ENCODE measurements around the gene EIPR1. TPM values are rescaled to one million over a fixed set of nuclear protein-coding genes. Genes with fewer than 3 reads are reported as not detected.

EIPR1 gene
- total RNA-seq, 1 experiment from 2014 or later = 22.8 TPM

DNA sequence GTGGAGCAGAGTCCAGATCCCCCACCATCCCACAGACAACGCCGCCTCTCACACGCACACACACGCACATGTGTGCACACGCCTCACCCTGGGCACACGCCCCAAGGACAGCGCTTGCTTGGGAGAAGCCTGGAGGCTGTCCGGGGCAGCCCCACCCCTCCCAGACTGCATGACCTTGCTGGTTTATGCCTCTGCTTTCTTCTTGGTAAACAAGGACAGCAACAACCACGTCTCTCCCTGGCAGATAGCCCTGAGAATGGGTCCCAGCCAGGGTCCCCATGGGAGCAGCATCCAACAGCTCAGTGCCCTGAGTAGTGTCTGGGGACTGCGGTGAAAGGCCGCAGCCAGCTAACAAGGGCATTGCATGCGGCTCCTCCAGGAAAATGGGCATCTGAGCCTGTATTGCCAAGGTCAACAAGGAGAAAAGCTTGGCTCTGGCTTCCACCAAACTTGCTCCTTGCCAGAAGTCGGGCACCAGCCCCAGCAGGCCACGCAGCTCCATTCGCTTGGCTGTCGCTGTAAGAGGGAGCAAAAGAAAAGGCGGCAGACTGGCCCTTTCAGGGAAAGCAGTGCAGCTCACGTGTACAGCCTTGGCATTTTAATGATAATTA lies 234.6 kb downstream of the EIPR1 start:
- CTCF ChIA-PET = no interaction called here
- Mint-ChIP-seq H3K36me3 (no peaks in the 10 kb centered on the region), H3K4me3 (no peak overlapping the region), H3K9me3 (no peaks in the 10 kb centered on the region), H3K27me3 (ENCODE audit: low read depth) (no peaks in the 10 kb centered on the region), H3K4me1 (peaks cover 2% of the 10 kb centered on the region; the same call in 1 of the 2 replicates), H3K27ac (no peak overlapping the region)
- POLR2A ChIA-PET = interaction anchor here (1.0 kb wide), 1 partner anchor 12 kb away, joined by 3 read pairs; no protein-coding TSS in a partner anchor
- no peak for DNase-seq (ENCODE audit: low spot score)
- no peak for ATAC-seq
- TF ChIP-seq, protein P1, sequence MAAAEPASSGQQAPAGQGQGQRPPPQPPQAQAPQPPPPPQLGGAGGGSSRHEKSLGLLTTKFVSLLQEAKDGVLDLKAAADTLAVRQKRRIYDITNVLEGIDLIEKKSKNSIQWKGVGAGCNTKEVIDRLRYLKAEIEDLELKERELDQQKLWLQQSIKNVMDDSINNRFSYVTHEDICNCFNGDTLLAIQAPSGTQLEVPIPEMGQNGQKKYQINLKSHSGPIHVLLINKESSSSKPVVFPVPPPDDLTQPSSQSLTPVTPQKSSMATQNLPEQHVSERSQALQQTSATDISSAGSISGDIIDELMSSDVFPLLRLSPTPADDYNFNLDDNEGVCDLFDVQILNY (CRISPR knock-in tag; IDR thresholded peaks at IDR 0.05) = no peak
- TF ChIP-seq, protein P2, sequence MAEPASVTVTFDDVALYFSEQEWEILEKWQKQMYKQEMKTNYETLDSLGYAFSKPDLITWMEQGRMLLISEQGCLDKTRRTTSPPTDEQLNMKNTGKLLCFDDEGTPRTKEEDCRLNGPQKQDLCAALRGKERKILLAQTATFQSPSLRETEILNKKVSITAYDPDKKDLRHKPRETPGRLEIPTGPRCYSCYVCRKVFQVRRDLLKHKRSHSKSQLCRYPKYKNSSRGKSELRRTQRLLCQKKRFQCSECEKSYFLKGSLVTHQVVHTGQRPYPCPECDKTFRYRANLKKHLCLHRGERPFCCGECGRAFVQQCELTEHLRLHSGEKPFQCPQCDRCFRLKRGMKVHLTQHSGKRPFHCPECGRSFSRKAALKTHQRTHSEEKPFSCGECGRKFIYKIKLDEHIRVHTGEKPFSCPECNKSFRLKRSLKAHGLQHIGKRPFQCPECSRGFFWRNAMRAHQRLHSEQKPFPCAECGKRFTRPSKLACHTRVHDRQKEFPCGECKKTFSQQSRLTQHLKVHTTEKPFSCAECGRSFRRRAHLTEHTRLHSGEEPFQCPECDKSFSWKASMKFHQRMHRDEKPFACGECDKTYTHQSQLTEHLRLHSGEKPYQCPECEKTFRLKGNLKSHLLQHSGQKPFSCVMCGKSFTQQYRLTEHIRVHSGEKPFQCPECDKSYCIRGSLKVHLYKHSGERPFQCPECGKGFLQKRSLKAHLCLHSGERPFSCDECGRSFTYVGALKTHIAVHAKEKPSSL (CRISPR knock-in tag; conservative IDR thresholded peaks at IDR 0.05) = no peak
- TF ChIP-seq JAZF1 (CRISPR knock-in tag; IDR thresholded peaks at IDR 0.05) (no peak), ELF4 (CRISPR knock-in tag; IDR thresholded peaks at IDR 0.05; ENCODE audit: low read depth) (no peak)
- TF ChIP-seq, protein P3, sequence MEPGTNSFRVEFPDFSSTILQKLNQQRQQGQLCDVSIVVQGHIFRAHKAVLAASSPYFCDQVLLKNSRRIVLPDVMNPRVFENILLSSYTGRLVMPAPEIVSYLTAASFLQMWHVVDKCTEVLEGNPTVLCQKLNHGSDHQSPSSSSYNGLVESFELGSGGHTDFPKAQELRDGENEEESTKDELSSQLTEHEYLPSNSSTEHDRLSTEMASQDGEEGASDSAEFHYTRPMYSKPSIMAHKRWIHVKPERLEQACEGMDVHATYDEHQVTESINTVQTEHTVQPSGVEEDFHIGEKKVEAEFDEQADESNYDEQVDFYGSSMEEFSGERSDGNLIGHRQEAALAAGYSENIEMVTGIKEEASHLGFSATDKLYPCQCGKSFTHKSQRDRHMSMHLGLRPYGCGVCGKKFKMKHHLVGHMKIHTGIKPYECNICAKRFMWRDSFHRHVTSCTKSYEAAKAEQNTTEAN (CRISPR knock-in tag; IDR thresholded peaks at IDR 0.05) = no peak

DNA sequence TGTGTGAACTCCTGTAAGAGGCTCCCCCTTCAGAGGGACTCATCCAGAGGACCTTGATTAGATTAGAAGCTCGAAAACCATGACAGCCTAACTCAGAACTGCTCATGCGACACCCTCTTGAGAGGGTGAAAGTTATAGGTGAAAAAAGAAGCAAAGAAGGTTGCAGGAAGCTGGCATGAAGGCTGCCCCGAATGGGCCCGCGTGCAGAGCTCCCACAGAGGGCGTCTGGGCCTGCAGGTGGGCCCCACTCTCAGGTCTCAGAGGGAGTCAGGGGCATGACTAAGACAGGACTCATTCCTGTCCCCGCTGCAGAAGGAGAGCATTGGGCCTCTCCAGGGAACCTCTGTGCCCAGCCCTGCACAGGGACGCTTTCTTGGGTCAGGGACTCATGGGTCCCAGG lies 235.4 kb downstream of the EIPR1 start:
- no peak for ATAC-seq
- CTCF ChIA-PET = no interaction called here
- H3K27ac Mint-ChIP-seq = no peak overlapping the region
- POLR2A ChIA-PET = no interaction called here
- H3K4me1 Mint-ChIP-seq = peaks cover 2% of the 10 kb centered on the region; the same call in 1 of the 2 replicates
- H3K4me3 Mint-ChIP-seq = no peak overlapping the region
- no peak for DNase-seq (ENCODE audit: low spot score)
- H3K9me3 Mint-ChIP-seq = no peaks in the 10 kb centered on the region
- no peaks in the 10 kb centered on the region for H3K27me3 Mint-ChIP-seq (ENCODE audit: low read depth)
- H3K36me3 Mint-ChIP-seq = no peaks in the 10 kb centered on the region
- TF ChIP-seq ZNF317 (CRISPR knock-in tag; IDR thresholded peaks at IDR 0.05; ENCODE audit: borderline replicate concordance, low read depth) (no peak), CREB1 (CRISPR knock-in tag; IDR thresholded peaks at IDR 0.05) (no peak), ZNF232 (CRISPR knock-in tag; IDR thresholded peaks at IDR 0.05) (no peak), TCF7 (CRISPR knock-in tag; IDR thresholded peaks at IDR 0.05; ENCODE audit: low read depth) (no peak), ZNF416 (CRISPR knock-in tag; IDR thresholded peaks at IDR 0.05) (no peak), MYBL2 (CRISPR knock-in tag; IDR thresholded peaks at IDR 0.05) (no peak), RORB (CRISPR knock-in tag; IDR thresholded peaks at IDR 0.05) (no peak), ZNF121 (CRISPR knock-in tag; IDR thresholded peaks at IDR 0.05) (no peak), SMAD4 (CRISPR knock-in tag; IDR thresholded peaks at IDR 0.05) (no peak)
- TF ChIP-seq, protein P4, sequence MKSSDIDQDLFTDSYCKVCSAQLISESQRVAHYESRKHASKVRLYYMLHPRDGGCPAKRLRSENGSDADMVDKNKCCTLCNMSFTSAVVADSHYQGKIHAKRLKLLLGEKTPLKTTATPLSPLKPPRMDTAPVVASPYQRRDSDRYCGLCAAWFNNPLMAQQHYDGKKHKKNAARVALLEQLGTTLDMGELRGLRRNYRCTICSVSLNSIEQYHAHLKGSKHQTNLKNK (CRISPR knock-in tag; IDR thresholded peaks at IDR 0.05) = no peak
- TF ChIP-seq, protein P5, sequence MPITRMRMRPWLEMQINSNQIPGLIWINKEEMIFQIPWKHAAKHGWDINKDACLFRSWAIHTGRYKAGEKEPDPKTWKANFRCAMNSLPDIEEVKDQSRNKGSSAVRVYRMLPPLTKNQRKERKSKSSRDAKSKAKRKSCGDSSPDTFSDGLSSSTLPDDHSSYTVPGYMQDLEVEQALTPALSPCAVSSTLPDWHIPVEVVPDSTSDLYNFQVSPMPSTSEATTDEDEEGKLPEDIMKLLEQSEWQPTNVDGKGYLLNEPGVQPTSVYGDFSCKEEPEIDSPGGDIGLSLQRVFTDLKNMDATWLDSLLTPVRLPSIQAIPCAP (CRISPR knock-in tag; IDR thresholded peaks at IDR 0.05) = no peak
- TF ChIP-seq, protein P6, sequence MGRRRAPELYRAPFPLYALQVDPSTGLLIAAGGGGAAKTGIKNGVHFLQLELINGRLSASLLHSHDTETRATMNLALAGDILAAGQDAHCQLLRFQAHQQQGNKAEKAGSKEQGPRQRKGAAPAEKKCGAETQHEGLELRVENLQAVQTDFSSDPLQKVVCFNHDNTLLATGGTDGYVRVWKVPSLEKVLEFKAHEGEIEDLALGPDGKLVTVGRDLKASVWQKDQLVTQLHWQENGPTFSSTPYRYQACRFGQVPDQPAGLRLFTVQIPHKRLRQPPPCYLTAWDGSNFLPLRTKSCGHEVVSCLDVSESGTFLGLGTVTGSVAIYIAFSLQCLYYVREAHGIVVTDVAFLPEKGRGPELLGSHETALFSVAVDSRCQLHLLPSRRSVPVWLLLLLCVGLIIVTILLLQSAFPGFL (CRISPR knock-in tag; IDR thresholded peaks at IDR 0.05; ENCODE audit: borderline replicate concordance) = no peak
- TF ChIP-seq, protein P7, sequence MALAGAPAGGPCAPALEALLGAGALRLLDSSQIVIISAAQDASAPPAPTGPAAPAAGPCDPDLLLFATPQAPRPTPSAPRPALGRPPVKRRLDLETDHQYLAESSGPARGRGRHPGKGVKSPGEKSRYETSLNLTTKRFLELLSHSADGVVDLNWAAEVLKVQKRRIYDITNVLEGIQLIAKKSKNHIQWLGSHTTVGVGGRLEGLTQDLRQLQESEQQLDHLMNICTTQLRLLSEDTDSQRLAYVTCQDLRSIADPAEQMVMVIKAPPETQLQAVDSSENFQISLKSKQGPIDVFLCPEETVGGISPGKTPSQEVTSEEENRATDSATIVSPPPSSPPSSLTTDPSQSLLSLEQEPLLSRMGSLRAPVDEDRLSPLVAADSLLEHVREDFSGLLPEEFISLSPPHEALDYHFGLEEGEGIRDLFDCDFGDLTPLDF (CRISPR knock-in tag; IDR thresholded peaks at IDR 0.05) = no peak
- TF ChIP-seq, protein P8, sequence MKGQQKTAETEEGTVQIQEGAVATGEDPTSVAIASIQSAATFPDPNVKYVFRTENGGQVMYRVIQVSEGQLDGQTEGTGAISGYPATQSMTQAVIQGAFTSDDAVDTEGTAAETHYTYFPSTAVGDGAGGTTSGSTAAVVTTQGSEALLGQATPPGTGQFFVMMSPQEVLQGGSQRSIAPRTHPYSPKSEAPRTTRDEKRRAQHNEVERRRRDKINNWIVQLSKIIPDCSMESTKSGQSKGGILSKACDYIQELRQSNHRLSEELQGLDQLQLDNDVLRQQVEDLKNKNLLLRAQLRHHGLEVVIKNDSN (CRISPR knock-in tag; IDR thresholded peaks at IDR 0.05) = no peak
- TF ChIP-seq, protein P9, sequence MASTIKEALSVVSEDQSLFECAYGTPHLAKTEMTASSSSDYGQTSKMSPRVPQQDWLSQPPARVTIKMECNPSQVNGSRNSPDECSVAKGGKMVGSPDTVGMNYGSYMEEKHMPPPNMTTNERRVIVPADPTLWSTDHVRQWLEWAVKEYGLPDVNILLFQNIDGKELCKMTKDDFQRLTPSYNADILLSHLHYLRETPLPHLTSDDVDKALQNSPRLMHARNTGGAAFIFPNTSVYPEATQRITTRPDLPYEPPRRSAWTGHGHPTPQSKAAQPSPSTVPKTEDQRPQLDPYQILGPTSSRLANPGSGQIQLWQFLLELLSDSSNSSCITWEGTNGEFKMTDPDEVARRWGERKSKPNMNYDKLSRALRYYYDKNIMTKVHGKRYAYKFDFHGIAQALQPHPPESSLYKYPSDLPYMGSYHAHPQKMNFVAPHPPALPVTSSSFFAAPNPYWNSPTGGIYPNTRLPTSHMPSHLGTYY (CRISPR knock-in tag; IDR thresholded peaks at IDR 0.05) = no peak
- TF ChIP-seq, protein P10, sequence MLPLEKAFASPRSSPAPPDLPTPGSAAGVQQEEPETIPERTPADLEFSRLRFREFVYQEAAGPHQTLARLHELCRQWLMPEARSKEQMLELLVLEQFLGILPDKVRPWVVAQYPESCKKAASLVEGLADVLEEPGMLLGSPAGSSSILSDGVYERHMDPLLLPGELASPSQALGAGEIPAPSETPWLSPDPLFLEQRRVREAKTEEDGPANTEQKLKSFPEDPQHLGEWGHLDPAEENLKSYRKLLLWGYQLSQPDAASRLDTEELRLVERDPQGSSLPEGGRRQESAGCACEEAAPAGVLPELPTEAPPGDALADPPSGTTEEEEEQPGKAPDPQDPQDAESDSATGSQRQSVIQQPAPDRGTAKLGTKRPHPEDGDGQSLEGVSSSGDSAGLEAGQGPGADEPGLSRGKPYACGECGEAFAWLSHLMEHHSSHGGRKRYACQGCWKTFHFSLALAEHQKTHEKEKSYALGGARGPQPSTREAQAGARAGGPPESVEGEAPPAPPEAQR (CRISPR knock-in tag; IDR thresholded peaks at IDR 0.05) = no peak
